ENCODE results near the gene OCA2. TPM values are rescaled to one million over a fixed set of nuclear protein-coding genes. Genes with fewer than 3 reads are reported as not detected.
A peak's percentile ranks its signal among the peaks of the same experiment; 100 is the strongest.
"Not testable (repeated sequence)": the region's sequence is repeated elsewhere in the genome, so short reads cannot be mapped to it uniquely, and the experiment has no call there.

OCA2 gene
- total RNA-seq, 1 experiment from 2014 or later: 0.31 TPM

GRCh38 chr15:28140062-28140461, 40.9 kb upstream of the OCA2 start:
- no peaks in the 10 kb centered on the region for H3K27me3 Mint-ChIP-seq (ENCODE audit: low read depth)
- H4K5ac ChIP-seq (ENCODE audit: insufficient read length, low read depth, low read length): no peak overlapping the region

GRCh38 chr15:28137408-28138039, 38.4 kb upstream of the OCA2 start:
- H3K9me3 Mint-ChIP-seq; H2BK15ac ChIP-seq (ENCODE audit: low read depth, low read length); H3K27me3 ChIP-seq (ENCODE audit: insufficient read depth, low read length); H3K79me1 ChIP-seq (ENCODE audit: insufficient read depth, low read depth, low read length, poor library complexity, severe bottlenecking); H3K4me1 ChIP-seq (ENCODE audit: insufficient read depth, low read length); H3K56ac ChIP-seq (ENCODE audit: insufficient read length, low read depth, low read length); H4K8ac ChIP-seq (replicated peaks; ENCODE audit: insufficient read length, low read depth, low read length); H3K27ac ChIP-seq (ENCODE audit: insufficient read length, low read depth, low read length); H2AFZ ChIP-seq (ENCODE audit: low read length); H3K23me2 ChIP-seq (ENCODE audit: insufficient read length, low read depth, low read length, poor library complexity, severe bottlenecking); H3K9me3 ChIP-seq (ENCODE audit: control insufficient read depth, low read depth, low read length); H2AK5ac ChIP-seq (ENCODE audit: insufficient read length, low read length); H2BK12ac ChIP-seq (ENCODE audit: insufficient read length, low read depth, low read length); H3K14ac ChIP-seq (ENCODE audit: insufficient read depth, low read length); H2BK120ac ChIP-seq (ENCODE audit: low read depth, low read length, poor library complexity, severe bottlenecking); H3T11ph ChIP-seq (ENCODE audit: low read length); H4K5ac ChIP-seq (ENCODE audit: insufficient read length, low read depth, low read length); H2BK20ac ChIP-seq (ENCODE audit: low read depth, low read length, poor library complexity, severe bottlenecking); DNase-seq; H3K23ac ChIP-seq (ENCODE audit: insufficient read length, low read depth, low read length); H2BK5ac ChIP-seq (ENCODE audit: insufficient read length, low read length); H3K4me2 ChIP-seq (ENCODE audit: insufficient read depth, insufficient read length, low read length); H3K4ac ChIP-seq (ENCODE audit: low read depth, low read length); H4K91ac ChIP-seq (ENCODE audit: insufficient read length, low read depth, low read length); H3K18ac ChIP-seq (ENCODE audit: insufficient read length, low read depth, low read length); H3K27ac Mint-ChIP-seq; H3K9ac ChIP-seq (ENCODE audit: extremely low read depth, insufficient read length, low read length); H3K27me3 Mint-ChIP-seq (ENCODE audit: low read depth); H4K20me1 ChIP-seq (ENCODE audit: control insufficient read depth, insufficient read depth, insufficient read length); H3K79me2 ChIP-seq (ENCODE audit: insufficient read depth, low read length); H3K4me3 Mint-ChIP-seq: not testable (repeated sequence)
- Mint-ChIP-seq H3K4me1 (peaks cover 7 to 12% of the 10 kb centered on the region in 2 experiments; a peak in 3 of 4 replicates), H3K36me3 (ENCODE audit: insufficient read depth in 1 of 3, low read depth in 3 of 3) (peaks cover 42 to 62% (median 52%) of the 10 kb centered on the region in 3 experiments)
- no CpG with 5 or more reads among the region's 9 CpGs for WGBS (ENCODE audit: extremely low coverage, insufficient read length, low lambda C conversion rate)

More at GRCh38 chr15:28140062-28140461, 40.9 kb upstream of the OCA2 start:
- Histone ChIP-seq H2AFZ (ENCODE audit: low read length) (no peak overlapping the region), H3K14ac (ENCODE audit: insufficient read depth, low read length) (no peak overlapping the region), H4K91ac (ENCODE audit: insufficient read length, low read depth, low read length) (no peak overlapping the region), H2BK15ac (ENCODE audit: low read depth, low read length) (no peak overlapping the region), H3K56ac (ENCODE audit: insufficient read length, low read depth, low read length) (no peak overlapping the region), H3K79me1 (ENCODE audit: insufficient read depth, low read depth, low read length, poor library complexity, severe bottlenecking) (no peaks in the 10 kb centered on the region), H2BK12ac (ENCODE audit: insufficient read length, low read depth, low read length) (no peak overlapping the region), H3K23me2 (ENCODE audit: insufficient read length, low read depth, low read length, poor library complexity, severe bottlenecking) (no peaks in the 10 kb centered on the region), H3K27ac (ENCODE audit: insufficient read length, low read depth, low read length) (no peak overlapping the region), H4K8ac (replicated peaks; ENCODE audit: insufficient read length, low read depth, low read length) (no peak overlapping the region), H2BK5ac (ENCODE audit: insufficient read length, low read length) (no peak overlapping the region), H3K27me3 (ENCODE audit: insufficient read depth, low read length) (no peaks in the 10 kb centered on the region), H3K9me3 (ENCODE audit: control insufficient read depth, low read depth, low read length) (no peaks in the 10 kb centered on the region), H2BK20ac (ENCODE audit: low read depth, low read length, poor library complexity, severe bottlenecking) (no peak overlapping the region), H2BK120ac (ENCODE audit: low read depth, low read length, poor library complexity, severe bottlenecking) (no peak overlapping the region), H4K20me1 (ENCODE audit: control insufficient read depth, insufficient read depth, insufficient read length) (no peaks in the 10 kb centered on the region), H3K4me2 (ENCODE audit: insufficient read depth, insufficient read length, low read length) (no peak overlapping the region), H3T11ph (ENCODE audit: low read length) (no peak overlapping the region), H3K79me2 (ENCODE audit: insufficient read depth, low read length) (no peaks in the 10 kb centered on the region), H3K18ac (ENCODE audit: insufficient read length, low read depth, low read length) (no peak overlapping the region), H3K4me1 (ENCODE audit: insufficient read depth, low read length) (no peaks in the 10 kb centered on the region), H3K9ac (ENCODE audit: extremely low read depth, insufficient read length, low read length) (no peak overlapping the region), H2AK5ac (ENCODE audit: insufficient read length, low read length) (no peak overlapping the region), H3K23ac (ENCODE audit: insufficient read length, low read depth, low read length) (no peak overlapping the region), H3K4ac (ENCODE audit: low read depth, low read length) (no peak overlapping the region)
- TF ChIP-seq CTCF (conservative IDR thresholded peaks at IDR 0.05): no peak
- peaks cover 0 to 4% of the 10 kb centered on the region in 2 experiments; a peak in 1 of 4 replicates for H3K4me1 Mint-ChIP-seq
- H3K27ac Mint-ChIP-seq: peak overlapping the region in 1 of 3 experiments; percentile 83; a peak in 2 of 7 replicates
- WGBS (ENCODE audit: extremely low coverage, insufficient read length, low lambda C conversion rate): no CpG with 5 or more reads among the region's 6 CpGs
- H3K4me3 Mint-ChIP-seq: no peak overlapping the region
- peaks cover 55 to 68% (median 59%) of the 10 kb centered on the region in 3 experiments for H3K36me3 Mint-ChIP-seq (ENCODE audit: insufficient read depth in 1 of 3, low read depth in 3 of 3)
- H3K9me3 Mint-ChIP-seq: no peaks in the 10 kb centered on the region
- no peak for DNase-seq

Measured in H9 (cell line).